GM21528 (cell line): Measurements from ENCODE around the gene LARGE1.
"Not testable (repeated sequence)": the region's sequence is repeated elsewhere in the genome, so short reads cannot be mapped to it uniquely, and the experiment has no call there.

Experiments used
- ATAC-seq: cut with Tn5 transposase; IDR thresholded peaks from one replicate; pipeline ENCODE4 v1.9.1; 2021; ENCODE audit warnings: mild to moderate bottlenecking, moderate library complexity; ENCODE audit not compliant: unreplicated experiment, low FRiP score

LARGE1 gene

DNA sequence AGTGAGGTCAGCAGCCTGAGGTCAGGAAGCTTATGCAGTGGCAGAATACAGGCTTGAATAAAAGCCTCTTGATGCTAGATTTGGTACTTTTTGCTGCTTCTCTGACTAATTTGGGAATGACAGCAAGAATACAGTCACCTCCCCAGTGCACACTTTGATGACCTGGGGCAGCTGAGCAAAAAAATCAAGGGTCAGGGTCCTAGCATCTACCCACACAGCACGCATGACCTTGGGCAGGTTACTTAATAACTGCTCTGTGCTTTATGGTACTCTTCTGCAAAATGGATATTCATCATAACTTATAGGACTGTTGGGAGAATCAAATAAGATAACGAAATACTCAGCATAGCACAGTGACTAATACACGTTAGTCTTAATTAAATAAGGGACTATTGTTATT is 518.0 kb downstream of the LARGE1 start:
- no peak for ATAC-seq

DNA sequence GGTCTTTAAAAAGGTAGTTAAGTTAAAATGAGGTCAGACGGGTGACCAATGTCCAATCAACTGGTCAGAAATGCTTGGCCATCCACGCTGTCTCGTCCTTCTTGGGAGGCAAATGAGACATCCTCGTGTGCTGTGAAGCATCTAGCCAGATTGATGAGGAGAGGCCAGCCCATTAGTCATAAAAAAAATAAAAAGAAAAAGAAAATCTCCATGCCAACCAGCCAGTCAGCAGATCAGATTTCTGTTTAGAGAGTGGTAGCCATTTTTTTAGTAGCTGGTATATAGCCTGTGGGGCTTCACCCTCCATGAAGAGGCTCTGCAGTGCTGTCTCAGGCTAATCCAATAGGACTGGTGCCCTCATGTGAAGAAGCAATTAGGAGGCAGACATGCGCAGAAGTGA is 519.0 kb downstream of the LARGE1 start:
- no peak for ATAC-seq

DNA sequence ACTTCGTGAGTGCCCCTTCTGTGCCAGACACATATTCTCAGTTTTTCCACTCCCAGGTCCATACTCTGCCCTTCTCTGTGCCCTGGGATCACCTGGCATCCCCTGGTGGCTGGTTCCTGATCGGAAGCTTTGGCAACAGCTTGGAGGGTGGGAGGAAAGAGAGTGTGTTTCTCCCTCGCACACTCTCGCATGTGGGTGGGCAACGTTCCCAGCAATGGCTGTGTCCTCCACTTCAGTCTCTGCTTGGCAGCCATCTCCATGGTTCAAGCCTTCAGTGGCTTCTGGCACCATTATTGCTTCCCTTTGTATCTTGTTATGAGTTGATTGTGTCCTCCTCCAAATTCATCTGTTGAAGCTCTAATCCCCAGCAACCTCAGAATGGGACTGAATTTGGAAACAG is 519.4 kb downstream of the LARGE1 start:
- ATAC-seq = no peak

DNA sequence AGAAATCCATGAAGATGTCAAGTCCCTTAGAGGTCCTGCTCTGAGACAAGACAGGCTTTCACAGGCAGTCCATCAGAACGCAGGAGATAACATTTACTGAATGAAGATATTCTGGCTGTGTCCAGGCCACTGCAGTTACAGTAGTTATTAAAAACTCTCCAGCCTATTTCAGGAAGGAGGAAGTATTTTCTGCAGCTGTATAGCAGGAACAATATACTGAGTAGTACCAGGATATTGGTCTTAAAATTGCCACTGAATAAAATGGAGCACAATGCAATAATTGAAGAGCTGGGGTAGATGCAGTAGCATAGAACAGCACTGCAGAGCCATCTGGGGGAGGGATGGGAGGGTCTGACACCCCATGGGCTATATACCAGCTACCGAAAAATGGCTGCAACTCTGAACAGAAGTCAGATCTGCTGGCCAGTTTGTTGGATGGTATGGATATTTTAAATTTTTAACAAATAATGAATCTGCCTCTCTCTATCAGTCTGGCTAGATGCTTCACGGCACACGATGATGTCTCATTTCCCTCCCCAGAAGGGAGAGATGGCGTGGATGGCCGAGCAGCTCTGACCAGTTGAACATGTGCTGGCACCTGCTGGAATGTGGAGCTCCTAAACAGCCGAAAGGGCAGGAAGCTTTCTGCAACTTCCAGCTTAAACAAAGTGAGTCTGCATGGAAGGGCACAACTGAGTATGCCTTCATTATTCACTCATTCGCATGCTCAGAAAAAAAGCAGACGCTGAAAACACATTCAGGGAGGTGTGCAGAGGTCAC is 520.0 kb downstream of the LARGE1 start:
- ATAC-seq = no peak

DNA sequence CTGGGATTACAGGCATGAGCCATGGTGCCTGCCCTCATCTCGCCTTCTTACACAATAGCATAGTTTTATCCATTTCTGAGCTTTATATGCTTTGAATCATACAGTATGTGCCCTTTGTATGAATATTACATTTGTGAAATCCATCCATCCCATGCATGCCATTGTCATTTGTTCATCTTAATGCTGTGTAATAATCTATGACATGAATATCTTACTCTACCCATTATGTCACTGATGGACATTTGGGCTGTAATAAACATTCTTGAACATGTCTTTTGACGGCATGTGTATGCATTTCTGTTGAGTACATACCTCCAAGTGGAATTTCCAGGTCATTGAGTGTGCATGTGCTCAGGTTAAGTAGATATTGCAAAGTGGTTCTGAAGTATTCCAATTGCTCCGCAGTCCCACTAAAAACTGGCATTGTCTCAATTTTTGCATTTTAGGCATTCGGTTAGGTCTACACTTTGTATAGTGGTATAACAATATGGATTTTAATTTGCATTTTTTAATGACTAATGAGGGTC is 522.8 kb downstream of the LARGE1 start:
- ATAC-seq = no peak

DNA sequence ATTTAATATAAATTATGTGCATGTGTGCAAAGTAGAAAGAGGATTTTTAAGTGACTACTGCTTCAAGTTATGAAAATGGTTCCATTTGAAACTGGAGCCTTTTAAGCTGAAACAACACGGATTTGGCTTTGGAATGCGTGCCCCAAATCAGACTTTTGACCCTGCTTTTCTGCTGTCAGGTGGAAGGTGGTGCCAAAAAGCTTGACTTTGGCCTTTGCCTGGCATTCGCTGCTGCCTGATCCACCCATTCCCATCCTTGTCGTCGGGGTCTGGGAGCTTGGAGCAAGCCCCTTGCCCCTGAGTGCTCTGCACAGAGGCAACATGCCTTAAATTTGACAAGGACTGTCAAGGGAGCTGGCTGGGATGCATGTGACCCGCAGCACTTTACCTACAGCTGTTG is 526.8 kb downstream of the LARGE1 start:
- no peak for ATAC-seq

DNA sequence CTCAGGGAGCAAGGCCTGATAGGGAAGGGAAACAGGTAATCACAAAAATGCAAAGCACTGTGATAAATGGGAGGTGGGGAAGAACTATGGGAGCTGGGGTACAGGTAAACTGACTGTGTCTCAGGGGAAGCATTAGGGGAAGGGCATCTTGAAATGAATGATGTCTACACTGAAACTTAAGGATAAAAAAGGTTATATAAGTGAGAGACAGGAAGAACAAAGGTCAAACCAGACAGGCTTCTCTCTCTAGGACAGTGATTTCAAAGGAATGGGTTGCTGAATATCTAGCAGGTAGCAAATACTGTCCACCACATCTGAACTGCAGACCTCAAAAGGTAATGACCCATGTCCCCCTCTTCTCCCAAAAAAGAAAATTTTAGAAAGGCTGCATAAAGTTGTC is 529.0 kb downstream of the LARGE1 start:
- no peak for ATAC-seq

DNA sequence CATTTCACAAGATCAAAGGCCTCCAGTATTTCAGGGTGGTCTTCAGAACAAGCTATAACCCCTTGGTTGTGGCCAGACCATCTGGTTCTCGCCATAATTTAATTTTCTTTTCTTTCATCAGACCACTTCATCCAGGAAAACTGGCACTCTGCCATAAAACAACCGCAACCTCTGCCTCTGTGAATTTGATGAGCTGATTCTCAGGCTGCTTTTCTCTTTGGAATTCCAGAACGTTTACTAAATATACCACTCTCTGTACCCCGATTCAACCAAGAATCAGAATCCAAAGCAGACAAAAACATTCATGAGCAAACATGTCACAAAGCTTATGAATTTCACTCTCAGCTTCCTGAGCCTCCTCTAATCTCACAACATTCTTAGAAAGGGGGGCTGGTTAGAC is 530.3 kb downstream of the LARGE1 start:
- no peak for ATAC-seq

DNA sequence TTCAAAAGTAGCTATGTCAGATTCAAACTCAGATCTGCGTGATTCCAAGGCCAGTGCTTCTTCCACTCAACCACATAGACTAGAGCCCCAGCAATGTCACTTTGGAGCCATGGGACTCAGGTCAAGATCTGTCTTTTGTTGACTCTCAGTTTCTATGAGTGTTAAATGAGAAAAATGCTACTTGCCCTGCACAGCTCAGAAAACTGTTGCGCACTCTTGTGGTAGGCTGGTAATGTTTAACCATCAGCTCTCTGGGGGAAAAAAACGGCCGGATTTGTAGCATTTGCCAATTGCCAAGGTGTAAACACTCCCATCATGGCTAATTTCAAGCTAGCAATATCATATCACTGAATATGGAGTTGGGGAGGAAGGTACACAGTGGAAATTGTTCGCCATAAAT is 534.0 kb downstream of the LARGE1 start:
- ATAC-seq = no peak

DNA sequence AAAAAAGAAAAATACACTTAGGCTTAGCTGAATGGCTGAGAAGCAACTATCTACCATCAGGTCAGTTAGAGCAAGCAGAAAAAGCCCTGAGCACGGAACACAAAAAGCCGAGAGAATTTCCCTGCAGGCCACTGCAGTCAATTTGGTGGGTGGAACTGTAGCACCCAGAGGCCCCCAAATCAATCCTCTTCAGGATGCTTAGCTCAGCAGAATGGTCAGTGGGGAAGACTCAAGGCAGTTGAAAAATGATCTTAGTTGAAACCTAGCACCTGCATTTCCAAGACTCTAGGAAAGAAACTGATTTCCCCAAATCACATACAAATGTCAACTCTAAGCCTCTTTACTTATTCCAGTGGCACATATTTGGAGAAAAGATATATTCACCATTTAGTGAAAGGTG is 534.7 kb downstream of the LARGE1 start:
- ATAC-seq = no peak

DNA sequence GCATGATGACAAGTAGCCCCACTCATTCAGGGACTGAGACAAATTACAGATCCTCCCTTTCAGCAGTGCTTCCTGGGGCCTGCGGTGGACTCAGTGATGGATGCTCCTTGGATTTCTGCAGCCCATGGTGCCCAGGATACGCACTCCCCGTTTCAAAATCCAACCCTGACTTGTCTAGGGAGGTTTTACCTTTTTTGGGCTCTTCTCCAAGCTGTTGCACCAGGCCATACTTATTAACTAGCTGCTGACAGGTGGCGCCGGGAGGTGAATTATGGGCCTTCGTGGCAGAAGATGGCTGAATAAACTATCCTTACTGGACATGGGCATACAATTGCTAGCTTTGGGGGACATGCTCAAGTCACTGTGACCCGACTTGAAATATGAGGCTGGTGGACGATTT is 537.8 kb downstream of the LARGE1 start:
- ATAC-seq = no peak

DNA sequence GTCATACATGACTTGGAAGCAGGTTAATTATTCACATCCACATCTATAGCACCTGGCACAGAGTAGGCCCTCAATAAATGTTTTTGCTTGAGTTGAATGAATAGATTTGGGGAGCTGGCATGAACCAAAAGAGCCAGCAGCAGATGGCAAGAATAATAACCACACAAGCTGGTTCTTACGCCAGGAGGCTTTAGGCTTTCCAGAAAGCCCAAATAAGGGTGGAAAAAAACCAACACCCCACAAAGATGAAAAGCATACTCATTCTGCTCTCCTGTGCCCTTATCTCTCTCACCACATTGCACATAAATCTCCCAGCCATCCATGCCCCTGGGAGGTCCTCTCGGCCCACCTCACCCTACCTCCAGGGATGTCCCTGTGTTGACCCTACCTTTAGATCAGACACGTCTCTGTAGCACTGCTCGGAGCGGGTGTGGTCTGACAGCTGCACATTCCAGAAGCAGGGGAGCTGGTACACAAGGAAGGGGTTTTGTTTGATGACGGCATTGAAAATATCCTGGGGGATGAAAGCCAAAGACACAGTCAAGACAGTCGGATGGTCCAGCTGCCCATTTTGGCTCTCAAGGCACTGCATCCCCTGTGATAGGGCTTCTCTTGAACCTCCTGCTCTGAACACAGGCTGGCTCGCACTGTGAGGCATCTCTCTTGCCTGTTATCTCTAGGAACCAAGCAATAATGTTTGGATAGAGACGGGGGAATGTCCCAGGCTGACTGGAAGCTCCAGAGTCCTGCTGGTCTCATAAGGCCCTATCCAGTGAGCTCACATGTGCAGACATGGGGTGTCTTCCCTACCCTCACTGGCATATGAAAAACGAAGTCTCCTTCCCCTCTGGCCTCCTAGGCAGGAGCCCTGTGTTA is 538.5 kb downstream of the LARGE1 start:
- no peak for ATAC-seq

DNA sequence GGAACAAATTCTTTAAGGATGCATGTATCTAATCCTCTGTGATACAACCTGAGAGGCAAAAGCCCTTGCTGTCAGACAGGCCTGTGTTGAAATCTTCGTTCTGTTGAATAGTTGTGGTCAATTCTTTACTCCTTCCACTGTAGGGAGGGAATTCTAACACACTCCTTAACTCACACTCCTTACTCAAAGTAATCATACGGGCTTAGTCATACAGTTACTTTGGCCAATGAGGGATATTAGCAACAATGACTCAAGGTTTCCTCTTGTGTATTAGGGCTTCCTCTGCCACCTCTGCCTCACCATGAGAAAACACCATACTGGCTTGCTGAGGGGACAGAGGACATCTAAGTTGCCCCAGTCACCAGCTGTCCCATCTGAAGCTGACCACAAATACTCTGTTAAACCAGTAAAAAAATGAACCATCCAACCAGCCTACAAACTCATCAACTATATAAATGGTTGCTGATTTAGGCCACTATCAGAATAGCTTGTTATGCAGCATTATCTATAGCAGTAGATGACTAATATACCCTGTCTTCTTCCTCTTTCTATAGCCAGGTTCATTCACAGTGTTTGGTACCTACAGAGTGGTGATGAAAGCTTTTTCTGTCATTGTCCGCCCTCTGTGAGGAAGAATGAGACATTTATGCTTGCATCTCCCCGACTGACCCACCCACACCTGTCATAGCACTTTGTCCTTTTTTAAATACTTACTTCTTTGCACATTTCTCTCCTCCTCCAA is 539.3 kb downstream of the LARGE1 start:
- no peak for ATAC-seq

DNA sequence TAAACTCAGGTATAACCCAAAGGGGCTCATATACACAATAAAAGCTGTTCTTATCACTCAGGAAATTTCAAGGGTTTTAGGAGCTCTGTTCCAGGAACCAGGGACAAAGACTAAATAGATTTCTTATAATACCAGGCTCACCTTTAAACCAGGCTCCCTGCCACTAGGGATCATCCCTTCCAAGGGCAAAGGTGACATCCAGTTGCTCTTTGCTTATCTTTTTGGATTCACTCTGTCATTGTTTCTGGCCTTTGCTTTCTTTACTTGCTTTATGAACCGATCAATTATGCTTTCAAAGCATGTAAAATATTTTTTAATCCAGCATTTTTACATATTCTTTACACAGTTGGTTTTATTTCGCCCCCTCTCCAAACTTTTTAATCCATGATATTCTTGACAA is 540.4 kb downstream of the LARGE1 start:
- no peak for ATAC-seq

DNA sequence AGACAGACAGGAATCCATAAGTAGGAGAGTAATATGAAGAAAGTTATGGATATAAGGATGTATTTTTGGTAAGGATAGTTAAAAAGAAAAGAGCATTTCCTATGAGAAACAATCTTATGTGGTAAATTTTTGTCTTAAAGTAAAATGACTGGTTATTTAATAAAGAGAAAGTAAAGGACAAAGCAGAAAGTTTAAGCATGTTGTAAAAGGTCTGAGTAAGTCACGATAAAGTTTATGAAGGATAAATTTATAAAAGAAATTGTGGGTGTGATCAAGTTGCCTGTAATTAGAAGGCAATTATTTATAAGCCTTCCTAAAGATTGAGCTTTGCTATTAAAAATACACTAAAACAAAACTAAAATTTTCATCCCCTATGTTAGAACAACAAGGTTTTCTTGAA is 547.4 kb downstream of the LARGE1 start:
- no peak for ATAC-seq

DNA sequence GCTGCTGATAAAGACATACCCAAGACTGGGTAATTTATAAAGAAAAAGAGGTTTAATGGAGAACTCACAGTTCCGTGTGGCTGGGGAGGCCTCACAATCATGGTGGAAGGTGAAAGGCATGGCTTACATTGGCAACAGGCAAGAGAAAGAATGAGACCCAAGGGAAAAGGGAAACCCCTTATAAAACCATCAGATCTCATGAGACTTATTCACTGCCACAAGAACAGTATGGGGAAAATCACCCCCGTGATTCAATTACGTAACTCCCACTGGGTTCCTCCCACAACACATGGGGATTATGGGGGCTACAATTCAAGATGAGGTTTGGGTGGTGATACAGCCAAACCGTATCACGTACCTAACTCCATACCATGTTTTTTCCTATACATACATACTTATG is 557.0 kb downstream of the LARGE1 start:
- not testable (repeated sequence) for ATAC-seq

DNA sequence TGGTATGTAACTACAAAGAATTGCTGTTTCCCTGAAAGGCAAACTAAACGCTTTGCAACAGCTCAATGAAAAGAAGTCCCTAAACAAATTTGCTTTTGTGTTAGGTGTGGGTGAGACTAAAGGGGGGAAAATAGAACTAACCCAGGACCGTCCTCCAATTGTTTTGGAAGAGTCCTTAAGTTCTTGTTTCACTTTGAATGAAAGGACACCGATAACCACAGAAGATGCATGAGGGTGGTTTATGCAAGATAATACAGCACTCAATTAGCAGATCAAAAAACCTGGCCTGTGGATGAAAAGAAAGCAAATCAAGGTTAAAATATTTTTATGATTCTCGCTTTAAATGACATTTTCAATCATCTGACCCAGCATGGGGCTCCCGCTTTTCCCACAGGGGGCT is 557.6 kb downstream of the LARGE1 start:
- ATAC-seq = no peak

DNA sequence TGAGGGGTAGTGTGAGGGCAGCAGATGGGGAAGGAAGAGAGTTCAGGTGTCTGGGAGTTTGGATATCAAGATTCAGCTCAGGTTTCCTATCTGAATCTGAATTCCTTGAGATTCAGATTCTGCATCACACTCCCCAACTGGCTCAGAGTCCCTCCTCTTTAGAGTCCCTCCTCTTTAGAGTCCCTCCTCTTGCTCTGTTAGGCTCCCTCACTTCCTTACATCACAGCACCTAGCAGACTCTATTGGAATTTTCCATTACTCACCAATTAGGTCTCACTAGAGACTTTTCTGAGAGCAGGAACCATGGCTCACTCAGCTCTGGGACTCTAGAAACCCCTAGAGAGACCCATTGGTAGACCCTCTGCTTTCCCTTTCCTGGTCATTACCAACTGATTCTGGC is 558.7 kb downstream of the LARGE1 start:
- no peak for ATAC-seq

DNA sequence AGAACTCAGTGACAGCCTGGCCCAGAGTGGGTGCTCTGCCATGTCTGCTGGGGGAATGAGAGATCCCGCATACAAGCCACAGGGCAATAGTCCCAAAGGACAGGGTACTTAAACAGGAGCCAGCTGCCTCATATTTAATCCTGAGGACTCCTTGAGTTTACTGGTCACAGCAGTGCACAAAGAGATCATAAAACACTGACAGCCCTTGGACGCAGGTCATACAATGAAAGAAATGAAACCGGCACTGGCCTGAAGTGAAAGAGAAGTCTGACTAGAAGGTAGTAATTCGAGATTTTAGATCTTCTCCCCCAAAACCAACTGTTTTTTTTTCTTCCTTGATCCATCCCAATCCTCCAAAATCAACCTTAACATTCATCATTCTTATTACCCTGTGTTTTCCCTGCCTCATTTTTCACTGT is 562.3 kb downstream of the LARGE1 start:
- no peak for ATAC-seq

DNA sequence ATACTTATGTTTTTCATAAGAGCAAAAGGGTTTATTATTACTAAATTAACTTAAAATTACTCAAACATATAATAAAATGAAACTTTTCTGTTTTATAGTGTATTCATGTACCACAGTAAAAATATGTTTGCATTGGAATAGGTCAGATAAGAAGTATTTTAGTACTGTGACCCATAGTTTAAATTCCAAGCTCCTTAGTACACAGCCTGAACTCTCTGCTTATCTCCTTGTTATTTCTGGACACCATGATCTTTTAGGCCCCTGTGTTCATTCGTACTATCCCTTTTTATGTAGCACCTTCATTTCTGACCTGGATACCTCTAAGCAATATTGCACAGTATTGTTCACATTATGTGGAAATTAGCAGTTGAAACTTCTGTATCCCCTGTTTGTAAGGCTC is 565.3 kb downstream of the LARGE1 start:
- no peak for ATAC-seq

DNA sequence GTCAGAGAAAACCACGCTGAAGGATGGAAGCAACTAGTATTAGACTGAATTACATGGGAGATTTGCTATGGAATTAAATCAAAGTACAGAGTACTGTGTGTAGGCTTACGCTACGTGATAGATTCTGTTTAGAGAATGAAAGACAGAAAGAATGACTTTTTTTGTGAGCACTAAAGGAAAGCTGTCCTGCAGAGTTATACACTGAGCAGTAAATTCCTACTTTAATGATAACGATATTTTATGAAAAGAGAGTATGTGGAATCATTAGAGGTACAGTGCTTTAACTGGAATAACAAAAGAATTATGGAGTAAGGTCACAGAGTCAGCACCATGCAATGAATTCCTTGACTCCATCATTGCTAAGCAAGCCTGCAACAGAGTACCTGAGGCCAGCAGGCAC is 566.8 kb downstream of the LARGE1 start:
- no peak for ATAC-seq
